GM21360 (cell line): ENCODE measurements around the gene GPR158.

ENCODE experiments used
- ATAC-seq: cut with Tn5 transposase; IDR thresholded peaks from one replicate; pipeline ENCODE4 v1.9.1; 2021; ENCODE audit warnings: mild to moderate bottlenecking, moderate library complexity; ENCODE audit not compliant: unreplicated experiment

The GPR158 gene

GRCh38 chr10:25493122-25493893, 318.5 kb downstream of the GPR158 start:
- ATAC-seq = no peak

DNA sequence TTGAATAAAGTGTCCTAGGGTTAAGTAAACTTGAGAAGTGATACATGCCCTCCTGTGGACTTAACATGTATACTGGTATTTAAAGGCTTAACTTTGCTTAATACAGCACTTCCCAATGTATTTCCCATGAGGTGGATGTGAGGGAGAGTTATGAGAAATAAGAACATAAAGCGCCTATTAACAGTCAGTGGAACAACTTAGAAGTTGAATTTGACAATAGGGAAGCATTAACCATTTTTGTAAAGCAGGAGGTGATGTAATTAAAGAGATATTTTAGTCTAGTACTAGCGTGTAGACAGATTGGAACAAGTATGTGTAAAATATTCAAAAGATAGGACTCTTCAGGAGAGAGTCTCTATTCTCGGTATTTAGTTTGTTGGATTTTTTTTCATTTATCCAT, 322.4 kb downstream of the GPR158 start:
- no peak for ATAC-seq

DNA sequence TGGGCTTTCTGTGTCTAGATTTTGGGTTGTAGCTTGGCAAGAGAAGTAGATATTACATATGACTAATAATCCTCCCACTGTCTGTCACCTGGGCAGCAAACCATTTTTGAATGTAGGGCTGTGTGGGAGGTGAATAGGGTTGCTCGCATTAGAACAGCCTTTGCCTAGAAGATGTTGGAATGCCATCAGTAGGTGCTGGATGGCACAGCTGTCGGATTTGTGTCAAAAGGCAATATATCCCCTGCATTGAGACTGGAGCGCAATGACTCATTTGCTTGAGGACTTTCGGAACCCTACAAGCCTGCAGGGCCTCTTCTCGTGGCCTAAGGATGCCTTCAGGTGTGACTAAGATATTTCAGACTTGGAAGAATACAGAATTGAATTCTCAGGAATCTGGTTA, 323.8 kb downstream of the GPR158 start:
- no peak for ATAC-seq

DNA sequence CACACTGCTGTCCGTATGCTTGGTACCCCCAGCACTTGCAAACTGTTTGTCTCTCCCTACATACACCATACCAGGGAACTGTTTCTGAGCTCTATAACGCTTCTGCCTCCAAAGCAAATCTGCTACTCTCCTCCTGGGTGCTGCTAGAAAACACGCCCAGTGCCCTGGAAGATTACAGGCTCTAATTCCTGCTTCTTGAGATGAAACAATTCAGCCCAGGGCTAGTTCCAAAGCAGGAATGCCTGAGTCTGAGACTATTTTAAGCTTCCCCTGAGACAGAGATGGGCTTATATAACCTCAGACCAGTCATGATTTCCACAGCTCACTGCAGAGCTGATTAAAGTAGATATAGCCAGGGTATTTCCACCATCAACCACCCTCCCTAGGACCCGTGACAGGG, 327.1 kb downstream of the GPR158 start:
- ATAC-seq = no peak

GRCh38 chr10:25502453-25502852, 327.7 kb downstream of the GPR158 start:
- no peak for ATAC-seq

- ATAC-seq = no peak
Observed at GRCh38 chr10:25504306-25504705, 329.5 kb downstream of the GPR158 start.

DNA sequence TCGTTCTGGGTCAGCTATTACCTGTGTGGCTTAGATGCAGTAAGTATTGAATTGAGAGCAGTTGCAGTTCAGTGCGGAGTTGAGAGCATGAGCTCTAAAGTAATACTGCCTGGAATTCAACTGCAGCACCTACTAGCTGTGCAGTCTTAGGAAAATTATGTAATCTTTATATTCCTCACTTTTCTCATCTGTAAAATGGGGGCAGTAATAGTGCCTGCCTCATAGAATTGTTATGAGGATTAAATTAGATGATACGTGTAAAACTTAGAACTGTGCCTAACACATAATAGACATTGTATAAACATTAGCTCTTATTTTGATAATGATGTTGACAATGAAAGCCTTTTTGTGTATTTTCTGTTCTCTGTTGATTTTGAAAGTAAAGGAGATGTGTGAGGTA, 330.0 kb downstream of the GPR158 start:
- ATAC-seq = no peak

DNA sequence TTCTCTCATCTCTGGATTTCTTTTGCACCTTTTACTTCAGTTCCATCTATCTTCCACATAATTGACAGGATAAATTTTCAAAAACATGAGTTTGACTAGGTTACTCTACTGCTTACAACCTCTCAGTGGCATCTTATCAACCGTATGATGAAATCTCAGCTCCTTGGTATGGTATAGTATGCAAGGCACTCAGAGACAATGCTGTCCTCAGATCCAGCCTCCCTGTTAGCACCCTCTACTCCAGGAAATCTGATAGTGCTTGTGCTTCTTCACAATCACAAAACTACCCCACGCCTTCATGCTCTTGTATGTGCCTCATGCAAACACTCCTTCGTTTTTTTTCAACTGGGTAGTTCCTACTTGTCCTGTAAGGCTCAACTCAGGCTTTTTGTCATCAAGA, 330.7 kb downstream of the GPR158 start:
- no peak for ATAC-seq

DNA sequence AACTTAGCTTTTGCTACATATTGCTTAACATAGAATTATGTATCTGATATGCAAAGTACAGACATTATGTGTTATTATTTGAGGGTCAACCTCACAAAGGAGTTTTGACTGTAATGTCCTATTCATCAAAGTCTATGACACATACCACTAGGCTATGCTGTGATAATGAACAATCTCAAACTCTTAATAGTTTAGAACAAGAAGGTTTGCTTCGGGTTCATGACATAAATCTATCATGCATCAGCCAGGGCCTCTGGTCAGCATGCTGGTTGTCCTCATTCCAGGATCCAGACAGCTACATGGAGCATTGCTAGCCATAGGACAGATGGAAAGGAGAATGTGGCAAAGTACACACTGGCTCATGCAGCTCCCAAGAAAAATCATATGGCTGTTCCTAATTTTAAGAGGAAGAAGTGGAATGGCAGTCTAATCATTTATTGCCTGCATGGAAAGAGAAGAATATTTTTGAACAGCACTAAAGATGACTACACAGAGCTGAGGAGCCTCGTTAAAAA, 332.1 kb downstream of the GPR158 start:
- ATAC-seq = no peak

- ATAC-seq = no peak
Observed at GRCh38 chr10:25508112-25508815, 333.5 kb downstream of the GPR158 start.

GRCh38 chr10:25509151-25509550, 334.4 kb downstream of the GPR158 start:
- no peak for ATAC-seq

- no peak for ATAC-seq
Observed at GRCh38 chr10:25522294-25522693, 347.5 kb downstream of the GPR158 start.

DNA sequence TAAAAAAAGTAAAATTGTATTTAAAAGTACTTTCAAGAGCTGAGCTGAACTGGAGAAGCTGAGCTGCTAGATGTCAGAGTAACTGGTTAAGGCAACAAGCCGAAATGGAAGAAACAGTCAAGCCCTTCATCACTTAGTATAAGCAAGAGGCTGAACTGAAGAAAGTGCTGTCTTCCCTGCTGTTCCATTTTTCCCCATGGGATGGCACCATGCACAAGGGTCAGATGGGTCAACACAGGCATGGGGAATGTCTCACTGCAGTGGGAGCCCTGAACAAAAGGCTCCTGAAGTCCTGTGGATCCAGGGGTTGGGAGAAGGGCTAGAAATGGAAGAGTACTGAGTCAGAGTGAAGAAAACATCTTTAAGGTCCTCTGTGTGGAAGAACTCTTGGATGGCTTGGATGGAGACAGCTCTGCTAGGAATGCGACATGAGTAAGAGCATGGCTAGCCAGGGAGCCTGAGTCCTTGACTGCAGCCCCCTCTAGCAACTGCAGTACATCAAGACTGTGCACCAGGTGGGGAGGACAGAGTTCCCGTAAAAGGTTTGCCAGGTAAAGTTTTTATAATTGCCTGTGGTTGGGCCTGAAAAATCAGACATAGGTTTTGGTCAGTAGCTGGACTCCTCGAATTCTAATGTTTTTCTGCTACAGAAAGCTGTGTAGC, 348.3 kb downstream of the GPR158 start:
- no peak for ATAC-seq

GRCh38 chr10:25530306-25530705, 355.5 kb downstream of the GPR158 start:
- ATAC-seq = no peak

GRCh38 chr10:25531457-25532061, 356.8 kb downstream of the GPR158 start:
- no peak for ATAC-seq

DNA sequence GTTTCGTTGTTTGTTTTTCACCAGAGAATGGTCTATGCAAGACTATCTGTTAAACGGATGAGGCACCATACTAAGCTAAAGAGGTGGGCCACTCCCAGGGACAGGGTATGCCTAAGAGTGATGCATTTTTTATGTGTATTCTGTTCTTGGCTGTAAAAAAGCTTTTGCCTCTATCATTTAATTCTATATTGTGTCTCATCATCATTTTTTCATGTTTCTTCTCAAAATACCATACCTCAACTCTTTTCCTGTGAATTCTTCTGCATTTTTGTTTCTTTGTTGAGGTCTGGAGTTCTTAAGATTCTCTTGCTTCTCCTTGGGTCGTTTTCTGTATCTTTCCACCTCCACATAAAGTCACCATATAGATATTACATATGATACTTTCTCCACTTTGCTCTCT, 357.4 kb downstream of the GPR158 start:
- ATAC-seq = no peak

- ATAC-seq = no peak
Observed at GRCh38 chr10:25536027-25536426, 361.2 kb downstream of the GPR158 start.

- no peak for ATAC-seq
Observed at GRCh38 chr10:25547382-25547781, 372.6 kb downstream of the GPR158 start.

DNA sequence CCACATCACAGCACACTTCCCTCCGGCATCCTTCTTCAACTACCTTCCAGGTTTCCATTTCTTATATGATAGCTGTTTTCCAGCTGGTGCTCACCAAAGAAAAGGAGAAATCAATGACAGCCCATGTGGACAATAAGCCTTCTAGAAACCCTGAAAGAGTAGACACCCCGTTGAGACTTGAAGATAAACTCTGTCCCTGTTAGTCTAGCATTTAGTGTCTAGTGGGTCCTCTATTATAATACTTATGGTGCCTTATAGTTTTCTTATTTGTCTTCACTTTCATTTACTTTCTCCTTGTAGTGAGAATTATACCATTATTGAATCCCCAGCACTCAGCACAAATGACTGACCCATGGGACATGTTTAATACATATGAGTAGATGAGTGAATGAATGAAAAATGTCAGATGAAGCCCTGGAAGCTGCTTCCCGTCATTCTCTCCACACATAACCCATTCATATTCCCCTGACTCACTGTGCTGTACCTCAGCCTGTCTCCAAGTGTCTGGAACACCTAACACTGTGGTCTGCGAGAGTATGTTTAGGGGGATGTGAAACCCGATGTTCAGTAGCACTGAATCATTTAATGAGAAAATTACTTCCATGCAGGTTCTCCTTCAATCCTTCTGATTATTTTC, 377.6 kb downstream of the GPR158 start:
- ATAC-seq = no peak

DNA sequence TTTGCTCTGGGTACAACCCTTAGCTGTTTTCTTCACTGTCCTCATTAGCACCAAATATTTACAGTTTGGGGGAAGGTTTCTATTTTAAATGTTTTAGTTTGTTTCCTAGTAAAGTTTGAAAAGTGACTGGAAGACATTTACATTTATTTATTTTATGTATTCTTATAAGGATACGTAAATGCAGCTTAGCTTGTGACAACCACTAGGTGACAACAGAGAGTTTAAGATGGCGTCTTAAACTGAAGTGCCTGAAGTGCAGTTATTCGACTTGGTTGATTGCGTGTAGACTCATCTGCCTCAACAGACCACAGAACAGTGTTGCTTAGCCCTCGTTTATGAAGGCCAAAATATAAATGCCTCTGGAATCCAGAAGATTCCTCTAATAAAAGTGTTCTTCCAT, 381.1 kb downstream of the GPR158 start:
- no peak for ATAC-seq

- ATAC-seq = no peak
Observed at GRCh38 chr10:25556457-25556856, 381.7 kb downstream of the GPR158 start.
